ENCODE results near the gene RTBDN.
"Not testable (repeated sequence)": the region's sequence is repeated elsewhere in the genome, so short reads cannot be mapped to it uniquely, and the experiment has no call there.

The RTBDN gene

DNA sequence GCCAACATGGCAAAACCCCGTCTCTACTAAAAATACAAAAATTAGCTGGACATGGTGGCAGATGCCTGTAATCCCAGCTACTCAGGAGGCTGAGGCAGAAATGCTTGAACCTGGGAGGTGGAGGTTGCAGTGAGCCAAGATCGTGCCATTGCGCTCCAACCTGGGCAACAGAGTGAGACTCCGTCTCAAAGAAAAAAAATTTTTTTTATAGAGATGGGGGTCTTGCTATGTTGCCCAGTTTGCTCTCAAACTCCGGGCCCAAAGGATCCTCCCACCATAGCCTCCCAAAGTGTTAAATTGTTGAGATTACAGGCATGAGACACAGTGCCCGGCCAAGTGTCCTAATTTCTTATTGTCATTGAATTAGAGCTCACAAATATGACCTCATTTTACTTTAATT lies 17.2 kb downstream of the RTBDN start:
- not testable (repeated sequence) for DNase-seq

DNA sequence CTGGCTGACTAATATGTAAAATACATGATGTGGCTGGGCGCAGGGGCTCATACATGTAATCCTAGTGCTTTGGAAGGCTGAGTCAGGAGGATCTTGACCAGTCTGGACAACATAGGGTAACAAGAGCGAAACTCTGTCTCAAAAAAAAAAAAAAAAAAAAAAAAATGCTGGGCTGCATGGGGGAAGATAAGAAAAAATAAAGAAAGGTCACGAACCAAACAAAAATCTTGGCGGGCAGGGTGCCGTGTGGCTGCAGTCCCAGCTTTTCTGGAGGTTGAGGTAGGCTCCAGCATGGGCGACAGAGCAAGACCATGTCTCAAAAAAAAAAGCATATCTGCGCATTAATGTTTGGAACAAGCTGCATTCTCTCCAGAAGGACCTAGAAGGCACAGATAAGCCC lies 19.3 kb downstream of the RTBDN start:
- DNase-seq, result no peak

DNA sequence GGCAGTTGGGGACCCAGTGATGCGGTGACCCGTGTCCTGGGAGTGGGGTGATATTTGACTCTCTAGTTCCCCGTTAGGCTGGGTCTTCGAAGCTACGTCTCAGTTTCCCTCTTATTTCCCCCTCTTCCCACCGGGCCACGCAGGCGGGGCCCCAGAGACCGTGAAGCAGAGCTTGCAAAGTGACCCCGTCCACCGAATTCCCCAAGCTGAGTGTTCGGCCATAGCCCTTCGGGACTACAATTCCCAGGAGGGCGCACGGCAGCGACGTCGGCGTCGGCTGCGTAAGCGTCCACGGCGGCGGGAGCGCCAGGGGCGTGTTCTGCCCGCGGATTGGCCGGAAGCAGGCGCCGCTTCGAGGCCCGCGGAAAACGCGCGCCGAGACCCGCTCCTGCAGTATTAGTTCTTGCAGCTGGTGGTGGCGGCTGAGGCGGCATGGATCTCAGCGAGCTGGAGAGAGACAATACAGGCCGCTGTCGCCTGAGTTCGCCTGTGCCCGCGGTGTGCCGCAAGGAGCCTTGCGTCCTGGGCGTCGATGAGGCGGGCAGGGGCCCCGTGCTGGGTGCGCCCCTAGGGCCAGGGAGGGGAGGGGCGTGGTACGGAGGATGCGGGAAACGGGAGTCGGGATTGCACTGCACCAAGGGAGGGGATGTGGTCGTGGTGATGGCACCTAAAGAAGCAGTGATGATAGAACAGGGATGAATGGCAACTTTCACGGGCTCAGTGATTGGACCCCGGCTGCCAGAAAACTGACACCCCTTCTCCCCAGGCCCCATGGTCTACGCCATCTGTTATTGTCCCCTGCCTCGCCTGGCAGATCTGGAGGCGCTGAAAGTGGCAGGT lies 27.9 kb downstream of the RTBDN start, which contains the start of gene RNASEH2A:
RNASEH2A (plus strand) TSS at position 343 of the 840 bp plus-strand sequence; CDS start at position 433, 90 bp downstream.
- peak; percentile 80 to 87 for DNase-seq

DNA sequence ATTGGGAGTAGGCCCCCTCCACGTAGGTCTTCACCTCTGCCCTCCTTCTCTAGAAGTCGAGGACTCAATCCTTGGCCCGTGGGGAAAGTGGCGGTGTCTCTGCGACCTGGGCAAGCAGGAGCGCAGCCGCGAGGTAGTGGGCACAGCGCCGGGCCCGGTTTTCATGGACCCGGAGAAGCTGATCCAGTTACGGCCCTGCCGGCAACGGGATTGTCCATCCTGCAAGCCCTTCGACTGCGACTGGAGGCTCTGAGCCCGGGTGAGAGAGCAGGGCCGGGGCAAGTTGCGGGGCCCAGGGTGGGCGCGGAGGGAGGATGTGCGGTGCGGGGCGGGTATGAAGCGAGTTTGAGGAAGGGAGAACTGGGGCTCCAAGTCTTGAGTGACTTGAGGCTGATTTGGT lies 30.3 kb downstream of the RTBDN start:
- DNase-seq, result no peak

DNA sequence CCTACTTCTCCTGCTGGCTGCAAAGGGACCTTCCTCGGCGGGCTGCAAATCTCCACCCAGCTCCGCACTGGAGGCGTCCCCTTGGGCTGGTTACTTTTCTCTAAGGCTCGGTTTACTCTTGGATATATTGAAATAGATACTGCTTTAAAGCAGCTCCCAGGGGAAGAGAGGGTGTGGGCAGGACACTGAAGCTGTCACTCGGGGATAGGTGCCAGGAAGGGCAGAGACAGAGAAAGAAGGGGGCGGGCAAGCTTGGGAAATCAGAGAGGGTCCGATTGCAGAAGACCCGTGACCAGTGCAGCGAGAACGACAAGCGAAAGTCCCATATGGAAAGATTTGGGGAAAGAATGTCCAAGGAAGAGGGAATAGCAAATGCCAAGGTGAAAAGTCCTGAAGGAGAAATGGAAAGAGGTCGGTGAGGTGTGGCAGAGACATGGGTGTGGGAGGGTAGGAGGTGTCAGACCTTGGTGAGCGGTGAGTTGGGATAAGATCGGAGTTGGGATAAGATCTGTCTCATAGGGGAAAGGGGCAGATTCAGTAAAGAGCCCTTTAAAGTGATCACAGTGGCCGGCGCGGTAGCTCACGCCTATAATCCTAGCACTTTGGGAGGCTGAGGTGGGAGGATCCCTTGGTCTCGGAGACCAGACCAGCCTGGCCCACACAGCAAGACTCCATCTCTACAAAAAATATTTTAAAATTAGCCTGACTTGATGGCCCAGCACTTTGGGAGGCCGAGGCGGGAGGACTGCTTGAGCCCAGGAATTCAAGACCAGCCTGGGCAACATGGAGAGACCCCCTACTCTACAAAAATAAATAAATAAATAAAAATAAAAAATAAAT lies 31.9 kb downstream of the RTBDN start:
- DNase-seq, result no peak

DNA sequence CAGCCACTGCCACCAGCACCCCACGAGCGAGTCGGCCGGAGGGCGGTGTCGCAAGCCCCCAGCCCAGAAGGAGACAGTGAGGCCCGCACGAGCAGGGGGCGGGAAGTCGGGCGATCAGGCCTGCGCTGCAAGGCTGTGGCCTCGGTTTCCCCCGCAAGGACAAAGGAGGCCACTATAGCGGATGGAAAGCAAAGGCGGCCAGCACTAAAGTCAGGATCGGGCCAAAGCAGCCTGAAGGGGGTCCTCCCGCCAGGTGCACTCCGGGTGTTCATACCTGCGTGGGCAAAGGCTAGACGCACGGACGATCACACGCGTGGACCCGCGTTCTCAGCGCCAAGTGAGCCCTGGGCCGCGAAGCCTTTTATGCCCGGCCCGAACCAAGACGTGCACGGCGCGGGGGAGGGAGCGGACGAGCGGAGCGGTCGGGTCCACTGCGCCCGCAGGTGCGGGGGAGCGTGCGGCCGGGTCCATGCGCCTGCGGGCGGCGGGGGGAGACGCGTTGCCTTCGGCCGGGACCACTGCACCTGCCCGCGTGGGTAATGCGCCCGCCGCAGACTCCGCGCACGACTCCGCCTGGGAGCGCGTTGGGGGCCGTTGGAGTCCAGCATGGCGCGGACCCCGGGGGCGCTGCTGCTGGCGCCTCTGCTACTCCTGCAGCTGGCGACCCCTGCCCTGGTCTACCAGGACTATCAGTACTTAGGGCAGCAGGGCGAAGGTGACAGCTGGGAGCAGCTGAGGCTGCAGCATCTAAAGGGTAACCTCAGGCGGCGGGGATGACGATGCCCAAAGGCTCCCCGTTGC lies 32.7 kb downstream of the RTBDN start, which contains the start of the genes PRDX2 and THSD8:
PRDX2 (minus strand) TSS at position 335 of the 801 bp plus-strand sequence. CDS start 539 bp downstream, outside the sequence.
THSD8 (plus strand) TSS at position 604 of the 801 bp plus-strand sequence; CDS start at position 607, 3 bp downstream.
- DNase-seq, result peak; percentile 54 to 59

DNA sequence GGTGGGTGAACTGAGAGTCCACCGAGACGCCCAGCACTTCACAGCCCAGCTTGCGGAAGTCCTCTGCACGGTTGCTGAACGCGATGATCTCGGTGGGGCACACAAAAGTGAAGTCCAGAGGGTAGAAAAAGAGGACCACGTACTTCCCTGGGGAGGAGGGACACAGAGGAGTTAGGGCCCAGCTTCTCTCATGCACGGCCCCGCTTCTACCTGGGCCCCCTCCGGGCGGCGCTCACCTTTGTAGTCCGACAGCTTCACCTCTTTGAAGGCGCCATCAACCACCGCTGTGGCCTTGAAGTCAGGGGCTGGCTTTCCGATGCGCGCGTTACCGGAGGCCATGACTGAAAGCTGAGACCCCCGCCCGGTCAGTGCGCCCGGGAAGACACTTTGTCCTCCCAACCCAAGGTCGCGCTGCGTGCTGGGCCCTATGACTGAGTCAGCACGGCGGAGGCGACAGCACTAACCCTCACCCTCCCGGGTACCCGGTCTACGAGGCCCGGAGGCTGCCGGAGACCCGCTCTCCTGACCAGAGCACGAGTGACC lies 33.4 kb downstream of the RTBDN start:
- no peak for DNase-seq

DNA sequence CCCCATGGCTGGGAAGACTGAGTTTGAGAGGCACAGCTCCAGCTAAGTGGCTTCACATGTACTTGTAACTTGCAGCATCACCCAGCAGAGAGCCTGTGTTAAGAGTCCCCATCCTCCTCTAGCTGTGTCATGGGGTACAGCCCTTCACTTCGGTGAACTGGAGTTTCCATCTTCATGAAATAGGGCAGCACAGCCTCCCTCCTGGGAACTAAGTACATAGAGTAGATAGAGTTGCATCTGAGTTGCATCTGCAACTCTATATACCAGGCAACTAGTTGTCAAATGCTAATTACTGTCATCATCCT lies 34.0 kb downstream of the RTBDN start:
- no peak for DNase-seq

DNA sequence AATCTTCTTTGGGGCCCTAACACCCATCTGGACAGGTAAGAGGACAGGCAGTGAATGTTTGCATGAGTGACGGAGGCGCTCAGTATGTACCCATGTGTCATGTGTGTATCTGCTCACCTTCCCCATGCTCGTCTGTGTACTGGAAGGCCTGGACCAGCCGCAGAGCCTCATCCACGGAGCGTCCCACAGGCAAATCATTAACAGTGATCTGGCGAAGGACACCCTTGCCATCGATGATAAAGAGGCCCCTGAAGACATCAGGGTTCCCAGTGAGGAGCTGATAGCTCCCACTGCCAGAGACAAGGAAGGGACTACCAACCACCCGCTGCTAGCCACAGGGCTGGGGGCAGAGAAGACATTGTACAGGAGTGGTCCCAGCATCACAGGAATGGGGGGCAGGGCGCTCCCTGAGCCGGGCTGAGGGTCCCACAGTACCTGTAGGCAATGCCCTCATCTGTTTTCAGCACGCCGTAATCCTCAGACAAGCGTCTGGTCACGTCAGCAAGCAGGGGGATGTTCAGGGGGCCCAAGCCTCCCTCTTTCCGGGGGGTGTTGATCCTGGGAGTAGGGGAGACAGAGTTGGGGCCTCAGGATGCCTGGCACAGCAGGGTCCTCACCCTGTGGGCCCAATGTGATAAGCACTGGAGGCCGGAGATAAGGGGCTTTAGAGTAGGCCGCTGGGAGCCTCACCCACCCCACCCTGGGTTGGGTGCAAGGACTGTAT lies 34.5 kb downstream of the RTBDN start:
- DNase-seq, result no peak

DNA sequence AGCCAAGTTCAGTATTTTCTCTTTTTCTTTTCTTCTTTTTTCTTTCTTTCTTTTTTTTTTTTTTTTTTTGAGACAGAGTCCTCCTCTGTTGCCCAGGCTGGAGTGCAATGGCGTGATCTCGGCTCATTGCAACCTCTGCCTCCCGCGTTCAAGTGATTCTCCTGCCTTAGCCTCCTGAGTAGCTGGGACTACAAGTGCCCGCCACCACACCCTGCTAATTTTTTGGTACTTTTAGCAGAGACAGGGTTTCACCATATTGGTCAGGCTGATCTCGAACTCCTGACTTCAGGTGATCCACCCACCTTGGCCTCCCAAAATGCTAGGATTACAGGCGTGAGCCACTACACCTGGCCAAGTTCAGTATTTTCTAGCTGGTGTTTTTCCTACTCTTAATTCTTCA lies 36.8 kb downstream of the RTBDN start:
- DNase-seq, result not testable (repeated sequence)

DNA sequence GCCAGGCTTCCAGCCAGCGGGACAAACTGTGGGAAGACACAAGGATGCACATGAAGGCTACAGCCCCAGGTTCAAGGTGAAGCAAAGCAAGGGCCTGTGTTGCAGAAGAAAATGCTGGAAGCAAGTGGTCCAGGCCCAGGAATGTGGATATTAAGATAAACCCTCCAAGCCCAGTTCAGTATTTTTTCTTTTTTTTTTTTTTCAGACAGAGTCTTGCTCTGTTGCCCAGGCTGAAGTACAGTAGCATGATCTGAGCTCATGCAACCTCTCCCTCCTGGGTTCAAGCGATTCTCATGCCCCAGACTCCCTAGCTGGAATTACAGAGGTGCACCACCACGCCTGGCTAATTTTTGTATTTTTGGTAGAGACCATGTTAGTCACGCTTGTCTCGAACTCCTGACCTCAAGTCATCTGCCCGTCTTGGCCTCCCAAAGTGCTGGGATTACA lies 37.2 kb downstream of the RTBDN start:
- DNase-seq, result no peak

DNA sequence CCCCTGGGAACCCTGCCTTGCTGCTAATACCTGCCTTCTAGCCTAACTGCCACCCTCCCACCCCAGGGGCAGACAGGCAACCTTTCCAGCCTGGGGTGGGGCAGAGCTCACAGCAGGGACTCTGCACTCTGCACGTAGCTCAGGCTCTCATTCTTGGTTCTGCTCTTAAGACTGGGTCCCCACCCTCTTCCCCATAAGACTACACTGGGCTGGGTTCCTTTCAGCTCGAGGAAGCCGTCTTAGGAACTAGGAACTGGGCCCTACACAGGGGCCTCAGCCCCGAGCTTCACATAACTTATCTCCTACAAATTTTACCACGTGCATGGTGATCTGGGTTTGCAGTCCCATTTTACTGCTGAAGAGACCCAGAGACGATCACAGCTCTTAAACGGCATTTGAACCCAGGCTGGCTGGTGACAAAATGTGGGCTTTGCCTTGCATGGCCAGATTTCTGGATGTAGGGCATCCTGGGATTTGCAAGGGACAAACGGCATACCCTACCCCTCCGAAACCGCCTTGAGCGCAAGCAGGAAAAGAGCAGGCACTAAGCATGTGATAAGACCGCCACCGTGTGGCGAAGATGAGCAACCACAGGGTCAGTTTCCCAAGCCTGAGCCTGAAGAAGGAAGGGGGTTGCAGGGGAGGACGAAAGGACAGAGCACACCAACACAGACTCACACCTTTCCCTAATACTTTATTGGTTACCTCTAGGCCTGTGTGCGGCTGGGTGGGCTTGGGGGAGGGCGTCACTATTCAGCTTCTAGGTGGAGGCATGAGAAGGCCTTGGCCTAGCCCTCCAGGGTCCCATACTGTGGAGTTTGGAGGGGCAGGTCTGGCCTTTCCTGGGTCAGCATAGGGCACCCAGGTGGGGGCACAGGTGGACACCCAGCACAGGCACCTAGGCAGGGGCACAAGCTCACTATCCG lies 38.0 kb downstream of the RTBDN start:
- peak; percentile 67 to 69 for DNase-seq

DNA sequence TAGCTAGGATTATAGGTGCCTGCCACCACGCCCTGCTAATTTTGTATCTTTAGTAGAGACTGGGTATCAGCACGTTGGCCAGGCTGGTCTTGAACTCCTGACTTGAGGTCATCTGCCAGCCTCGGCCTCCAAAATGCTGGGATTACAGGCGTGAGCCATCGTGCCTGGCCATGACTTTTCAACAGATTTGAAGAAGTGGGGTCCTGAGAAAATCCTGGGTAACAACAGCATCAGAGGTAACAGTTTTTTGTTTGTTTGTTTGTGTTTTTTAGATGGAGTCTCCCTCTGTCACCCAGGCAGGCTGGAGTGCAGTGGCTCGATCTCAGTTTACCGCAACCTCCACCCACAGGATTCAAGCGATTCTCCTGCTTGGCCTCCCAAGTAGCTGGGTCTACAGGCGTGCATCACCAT lies 39.4 kb downstream of the RTBDN start:
- no peak for DNase-seq

DNA sequence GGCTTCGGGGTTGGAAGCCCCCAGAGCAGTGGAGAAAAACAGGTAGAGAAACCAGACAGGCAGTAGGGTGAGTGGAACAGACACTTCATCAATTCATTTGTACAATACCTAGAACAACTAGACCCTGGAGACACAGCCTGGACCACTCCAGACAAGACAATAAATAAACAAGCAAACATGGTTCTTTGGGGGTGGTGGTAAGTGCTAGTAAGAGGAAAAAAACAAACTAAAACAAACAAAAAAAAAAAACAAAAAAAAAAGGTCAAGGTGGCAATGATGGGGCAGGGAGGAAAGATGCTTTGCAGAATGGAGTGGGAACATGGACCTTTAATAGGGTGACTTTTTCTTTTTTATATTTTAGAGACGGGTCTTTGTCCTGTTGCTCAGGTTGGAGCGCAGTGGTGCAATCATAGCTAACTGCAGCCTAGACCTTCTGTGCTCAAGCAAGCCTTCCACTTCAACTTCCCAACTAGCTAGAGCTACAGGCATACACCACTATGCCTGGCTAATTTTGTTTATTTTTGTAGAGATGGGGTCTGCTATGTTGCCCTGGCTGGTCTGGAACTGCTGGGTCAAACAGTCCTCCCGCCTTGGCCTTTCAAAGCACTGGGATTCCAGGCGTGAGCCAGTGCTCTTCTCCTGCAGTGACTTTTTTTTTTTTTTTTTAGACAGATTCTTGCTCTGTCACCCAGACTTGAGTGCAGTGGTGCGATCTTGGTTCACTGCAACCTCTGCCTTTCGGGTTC lies 40.0 kb downstream of the RTBDN start:
- DNase-seq, result no peak

DNA sequence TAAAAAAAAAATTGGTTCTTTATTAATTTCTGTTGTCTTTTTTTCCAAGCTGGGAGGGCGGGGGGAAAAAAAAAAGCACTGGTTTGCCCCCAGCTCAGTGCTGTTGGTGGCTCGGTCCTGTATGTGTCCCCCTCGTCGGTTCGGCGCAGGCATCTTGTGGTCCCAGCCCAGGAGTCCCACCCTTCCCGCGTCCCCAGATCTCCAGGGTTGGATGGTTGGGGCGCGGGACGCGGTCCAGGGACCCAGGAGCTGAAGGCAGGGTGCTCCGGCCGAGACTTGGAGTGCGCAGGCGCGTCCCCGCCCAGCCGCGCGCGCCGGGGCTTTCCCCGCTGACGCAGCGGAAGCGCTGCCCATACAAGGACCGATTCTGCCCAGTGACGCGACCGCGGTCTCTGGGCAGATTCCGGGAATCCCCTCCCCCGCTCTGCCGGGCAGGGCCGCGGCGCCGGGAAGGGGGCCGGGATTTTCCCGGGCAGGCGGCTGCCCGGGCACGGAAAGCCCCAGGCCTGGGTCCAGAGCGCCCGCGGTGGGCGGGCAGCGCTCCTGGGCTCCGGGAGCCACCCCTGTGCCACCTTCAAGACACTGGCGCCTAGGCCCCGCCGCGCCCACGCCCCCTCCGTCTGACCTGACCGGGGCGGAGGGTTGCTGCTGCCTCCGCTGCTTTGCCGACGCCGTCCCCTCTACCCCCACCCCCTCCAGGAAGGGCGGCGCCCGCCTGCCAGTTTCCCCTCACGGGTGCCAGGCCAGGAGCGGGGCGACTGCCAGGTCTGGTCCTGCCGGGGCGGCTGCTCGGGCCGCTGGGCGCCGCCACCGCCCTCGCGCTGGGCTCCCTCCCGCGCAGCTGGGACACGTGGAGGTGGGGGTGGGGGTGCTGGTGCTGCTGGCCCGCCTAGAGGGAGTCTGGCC lies 40.8 kb downstream of the RTBDN start:
- peak; percentile 79 to 85 for DNase-seq

DNA sequence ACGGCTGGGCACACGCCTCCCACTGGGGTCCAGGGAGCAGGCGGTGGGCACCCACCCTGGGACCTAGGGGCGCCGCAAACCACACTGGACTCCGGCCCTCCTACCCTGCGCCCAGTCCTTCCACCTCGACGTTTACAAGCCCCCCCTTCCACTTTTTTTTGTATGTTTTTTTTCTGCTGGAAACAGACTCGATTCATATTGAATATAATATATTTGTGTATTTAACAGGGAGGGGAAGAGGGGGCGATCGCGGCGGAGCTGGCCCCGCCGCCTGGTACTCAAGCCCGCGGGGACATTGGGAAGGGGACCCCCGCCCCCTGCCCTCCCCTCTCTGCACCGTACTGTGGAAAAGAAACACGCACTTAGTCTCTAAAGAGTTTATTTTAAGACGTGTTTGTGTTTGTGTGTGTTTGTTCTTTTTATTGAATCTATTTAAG lies 41.5 kb downstream of the RTBDN start:
- DNase-seq, result no peak

DNA sequence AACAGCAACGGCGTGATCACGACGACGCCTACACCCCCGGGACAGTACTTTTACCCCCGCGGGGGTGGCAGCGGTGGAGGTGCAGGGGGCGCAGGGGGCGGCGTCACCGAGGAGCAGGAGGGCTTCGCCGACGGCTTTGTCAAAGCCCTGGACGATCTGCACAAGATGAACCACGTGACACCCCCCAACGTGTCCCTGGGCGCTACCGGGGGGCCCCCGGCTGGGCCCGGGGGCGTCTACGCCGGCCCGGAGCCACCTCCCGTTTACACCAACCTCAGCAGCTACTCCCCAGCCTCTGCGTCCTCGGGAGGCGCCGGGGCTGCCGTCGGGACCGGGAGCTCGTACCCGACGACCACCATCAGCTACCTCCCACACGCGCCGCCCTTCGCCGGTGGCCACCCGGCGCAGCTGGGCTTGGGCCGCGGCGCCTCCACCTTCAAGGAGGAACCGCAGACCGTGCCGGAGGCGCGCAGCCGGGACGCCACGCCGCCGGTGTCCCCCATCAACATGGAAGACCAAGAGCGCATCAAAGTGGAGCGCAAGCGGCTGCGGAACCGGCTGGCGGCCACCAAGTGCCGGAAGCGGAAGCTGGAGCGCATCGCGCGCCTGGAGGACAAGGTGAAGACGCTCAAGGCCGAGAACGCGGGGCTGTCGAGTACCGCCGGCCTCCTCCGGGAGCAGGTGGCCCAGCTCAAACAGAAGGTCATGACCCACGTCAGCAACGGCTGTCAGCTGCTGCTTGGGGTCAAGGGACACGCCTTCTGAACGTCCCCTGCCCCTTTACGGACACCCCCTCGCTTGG lies 42.1 kb downstream of the RTBDN start:
- peak; percentile 28 to 50 for DNase-seq

Data from NCI-H1930 (cell line).